Activated CD8-positive, alpha-beta memory T cell treated with anti-CD3 and anti-CD28 coated beads, Interleukin-2, amount 50 U/mL, for 48 hours (primary cell): ENCODE results near the gene S100A8.

Source experiments
- DNase-seq: peaks from one replicate; pipeline ENCODE4 v3.0.0-alpha.2; 2020

The S100A8 gene

GRCh38 chr1:153389973-153390879 is 647 bp downstream of the S100A8 start:
- DNase-seq, result no peak

GRCh38 chr1:153389401-153389800 is 1.5 kb downstream of the S100A8 start:
- DNase-seq, result no peak

GRCh38 chr1:153387785-153388184 is 3.1 kb downstream of the S100A8 start:
- no peak for DNase-seq

- no peak for DNase-seq
Observed at GRCh38 chr1:153387001-153387400, 3.9 kb downstream of the S100A8 start.

GRCh38 chr1:153386500-153386901 is 4.4 kb downstream of the S100A8 start:
- DNase-seq, result no peak

GRCh38 chr1:153384958-153385580 is 5.8 kb downstream of the S100A8 start:
- no peak for DNase-seq

GRCh38 chr1:153380711-153381110 is 10.2 kb downstream of the S100A8 start:
- DNase-seq, result peak; percentile 34

GRCh38 chr1:153379591-153379990 is 11.3 kb downstream of the S100A8 start:
- no peak for DNase-seq

GRCh38 chr1:153375511-153375910 is 15.4 kb downstream of the S100A8 start, which contains the start of gene S100A12:
S100A12 (minus strand) TSS chr1:153375621; CDS start chr1:153374592, 1,029 bp downstream.
- DNase-seq, result no peak

GRCh38 chr1:153374071-153374470 is 16.8 kb downstream of the S100A8 start:
- no peak for DNase-seq

- DNase-seq, result no peak
Observed at GRCh38 chr1:153372571-153372970, 18.3 kb downstream of the S100A8 start.

GRCh38 chr1:153371231-153371630 is 19.6 kb downstream of the S100A8 start:
- no peak for DNase-seq

- DNase-seq, result no peak
Observed at GRCh38 chr1:153370146-153370545, 20.7 kb downstream of the S100A8 start.

- DNase-seq, result no peak
Observed at GRCh38 chr1:153368495-153368894, 22.4 kb downstream of the S100A8 start.

GRCh38 chr1:153367090-153367489 is 23.8 kb downstream of the S100A8 start:
- DNase-seq, result no peak

GRCh38 chr1:153366261-153366660 is 24.6 kb downstream of the S100A8 start:
- no peak for DNase-seq

- no peak for DNase-seq
Observed at GRCh38 chr1:153365696-153366095, 25.2 kb downstream of the S100A8 start.

GRCh38 chr1:153364766-153365666 is 25.9 kb downstream of the S100A8 start:
- no peak for DNase-seq

GRCh38 chr1:153364156-153364555 is 26.7 kb downstream of the S100A8 start:
- no peak for DNase-seq

- peak; percentile 17 for DNase-seq
Observed at GRCh38 chr1:153363641-153364040, 27.2 kb downstream of the S100A8 start.

- peak; percentile 17 for DNase-seq
Observed at GRCh38 chr1:153362187-153362775, 28.6 kb downstream of the S100A8 start.

GRCh38 chr1:153361480-153362109 is 29.3 kb downstream of the S100A8 start:
- peak; percentile 46 for DNase-seq
